Caco-2 (cell line): ENCODE results near the gene SACS. TPM values are rescaled to one million over a fixed set of nuclear protein-coding genes. Genes with fewer than 3 reads are reported as not detected.

ENCODE experiments used
- BruUV-seq: library from RNA; stranded (reverse); fragments of 400-500 nt; replicated peaks from 2 replicates; lab custom pipeline; 2021; lab: Mats Ljungman, UMichigan
- CTCF ChIA-PET: fragments of 300-600 bp; sonication (Branson Sonifier 250); formaldehyde crosslinking; loops from one replicate; lab custom pipeline; 2022; ENCODE audit warnings: antibody characterized with exemption; lab: Charles Lee
- POLR2A ChIA-PET: fragments of 300-600 bp; sonication (Branson Sonifier 250); formaldehyde crosslinking; loops from one replicate; lab custom pipeline; 2022; ENCODE audit warnings: antibody characterized with exemption; lab: Charles Lee
- DNase-seq, 2 experiments: peaks; one replicate each; pipeline versions ENCODE4 v3.0.0 to v3.0.0-alpha.2; 2020 to 2022
- H3K27me3 ChIP-seq: replicated peaks from 2 replicates; pipeline ENCODE4 v1.6.0; 2011; ENCODE audit warnings: low read length; ENCODE audit not compliant: control insufficient read depth, insufficient read depth
- H3K36me3 ChIP-seq: 2 replicates; pipeline ENCODE4 v1.5.1; 2011; ENCODE audit warnings: low read length; ENCODE audit not compliant: control insufficient read depth, insufficient read depth
- H3K4me1 ChIP-seq: fragments of 250-450 bp; sonication (Bioruptor Pico); 2 replicates; pipeline ENCODE4 v1.5.1; 2020; ENCODE audit warnings: mild to moderate bottlenecking
- H3K4me3 ChIP-seq: 2 replicates; pipeline ENCODE4 v1.5.1; 2011; ENCODE audit warnings: low read depth, mild to moderate bottlenecking, control low read depth, low read length
- H3K9me3 ChIP-seq: fragments of 250-450 bp; sonication (Bioruptor Pico); 2 replicates; pipeline ENCODE4 v1.5.1; 2020; ENCODE audit warnings: mild to moderate bottlenecking, moderate library complexity
- H3K27ac Mint-ChIP-seq: one replicate; pipeline ENCODE4 v1.8.0; 2022; ENCODE audit warnings: mixed read lengths; ENCODE audit not compliant: unreplicated experiment
- H3K27me3 Mint-ChIP-seq: one replicate; pipeline ENCODE4 v1.8.0; 2022; ENCODE audit warnings: mixed read lengths; ENCODE audit not compliant: insufficient read depth, unreplicated experiment
- H3K36me3 Mint-ChIP-seq: one replicate; pipeline ENCODE4 v1.8.0; 2022; ENCODE audit warnings: mild to moderate bottlenecking, mixed read lengths; ENCODE audit not compliant: insufficient read depth, unreplicated experiment
- H3K4me1 Mint-ChIP-seq: one replicate; pipeline ENCODE4 v1.8.0; 2022; ENCODE audit warnings: low read depth, mixed read lengths; ENCODE audit not compliant: unreplicated experiment
- H3K4me3 Mint-ChIP-seq: one replicate; pipeline ENCODE4 v1.8.0; 2022; ENCODE audit warnings: mild to moderate bottlenecking, moderate library complexity, mixed read lengths; ENCODE audit not compliant: unreplicated experiment
- H3K9me3 Mint-ChIP-seq: one replicate; pipeline ENCODE4 v1.8.0; 2022; ENCODE audit warnings: mixed read lengths; ENCODE audit not compliant: unreplicated experiment
- intact Hi-C: fragments of 100-400 bp; cut with micrococcal nuclease; formaldehyde crosslinking; loops from one replicate; pipeline ENCODE4 v1.10.0; 2022; ENCODE audit not compliant: unreplicated experiment
- total RNA-seq: library from RNA; stranded (reverse); gene quantifications from 2 replicates; pipeline ENCODE4 v1.2.3, GENCODE V29; 2022
- TF ChIP-seq, protein P1 (sequence below), 2 experiments: fragments of 200-600 bp in 1 of 2; IDR thresholded peaks; 1 replicate in 1 of 2; 2 replicates in 1 of 2; pipeline versions ENCODE4 v1.5.1 to v1.8.0; 2011 to 2022; ENCODE audit warnings: antibody characterized with exemption in 1 of 2, control low read depth in 1 of 2, inconsistent platforms in 1 of 2, low read depth in 1 of 2, low read length in 1 of 2, mild to moderate bottlenecking in 1 of 2, moderate library complexity in 1 of 2; ENCODE audit not compliant: insufficient read depth in 1 of 2, severe bottlenecking in 1 of 2, unreplicated experiment in 1 of 2

Gene SACS
- total RNA-seq, 1 experiment from 2014 or later, result 4.5 TPM

DNA sequence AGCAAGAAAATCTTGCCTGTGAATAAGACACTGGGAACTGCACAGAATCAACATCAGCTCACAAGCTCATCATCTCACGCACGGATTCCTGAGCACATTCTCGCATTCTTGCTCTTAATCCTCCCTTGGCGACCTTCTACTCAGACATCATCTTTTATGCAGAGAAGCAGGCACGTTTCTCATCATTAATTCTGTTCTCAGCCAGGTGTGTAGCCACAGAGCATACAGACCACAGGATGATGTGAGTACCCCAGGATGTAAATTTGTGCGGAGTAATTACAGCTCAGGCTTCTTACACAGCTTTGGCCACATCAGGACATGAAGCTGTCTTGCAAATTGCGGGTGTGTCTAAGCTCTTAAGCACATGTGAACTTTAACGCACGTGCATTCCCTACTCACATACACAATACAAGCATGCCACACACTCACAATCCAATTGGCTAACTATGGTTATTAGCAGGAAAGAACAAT, 36.5 kb upstream of the SACS start:
- no peak overlapping the region for H3K4me3 Mint-ChIP-seq
- H3K9me3 ChIP-seq, result no peaks in the 10 kb centered on the region
- H3K27ac Mint-ChIP-seq, result no peak overlapping the region
- H3K4me1 Mint-ChIP-seq, result peaks cover 22% of the 10 kb centered on the region
- TF ChIP-seq, protein P1, sequence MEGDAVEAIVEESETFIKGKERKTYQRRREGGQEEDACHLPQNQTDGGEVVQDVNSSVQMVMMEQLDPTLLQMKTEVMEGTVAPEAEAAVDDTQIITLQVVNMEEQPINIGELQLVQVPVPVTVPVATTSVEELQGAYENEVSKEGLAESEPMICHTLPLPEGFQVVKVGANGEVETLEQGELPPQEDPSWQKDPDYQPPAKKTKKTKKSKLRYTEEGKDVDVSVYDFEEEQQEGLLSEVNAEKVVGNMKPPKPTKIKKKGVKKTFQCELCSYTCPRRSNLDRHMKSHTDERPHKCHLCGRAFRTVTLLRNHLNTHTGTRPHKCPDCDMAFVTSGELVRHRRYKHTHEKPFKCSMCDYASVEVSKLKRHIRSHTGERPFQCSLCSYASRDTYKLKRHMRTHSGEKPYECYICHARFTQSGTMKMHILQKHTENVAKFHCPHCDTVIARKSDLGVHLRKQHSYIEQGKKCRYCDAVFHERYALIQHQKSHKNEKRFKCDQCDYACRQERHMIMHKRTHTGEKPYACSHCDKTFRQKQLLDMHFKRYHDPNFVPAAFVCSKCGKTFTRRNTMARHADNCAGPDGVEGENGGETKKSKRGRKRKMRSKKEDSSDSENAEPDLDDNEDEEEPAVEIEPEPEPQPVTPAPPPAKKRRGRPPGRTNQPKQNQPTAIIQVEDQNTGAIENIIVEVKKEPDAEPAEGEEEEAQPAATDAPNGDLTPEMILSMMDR (IDR thresholded peaks at IDR 0.05; ENCODE audit: insufficient read depth in 1 of 2, low read depth in 1 of 2, low read length in 1 of 2, severe bottlenecking in 1 of 2, unreplicated experiment in 1 of 2), result no peak
- H3K9me3 Mint-ChIP-seq, result no peaks in the 10 kb centered on the region
- H3K4me3 ChIP-seq, result no peak overlapping the region
- no peak for DNase-seq
- H3K4me1 ChIP-seq, result peaks cover 25% of the 10 kb centered on the region
- CTCF ChIA-PET, result interaction anchor here (0.9 to 1.3 kb wide), 4 partner anchors 98 to 420 kb away, joined by 3 to 6 read pairs (median 4); no protein-coding TSS in a partner anchor
- no peaks in the 10 kb centered on the region for H3K27me3 Mint-ChIP-seq
- BruUV-seq, result no TSS peak
- POLR2A ChIA-PET, result no interaction called here
- no peaks in the 10 kb centered on the region for H3K27me3 ChIP-seq
- H3K36me3 ChIP-seq, result no peaks in the 10 kb centered on the region
- H3K36me3 Mint-ChIP-seq, result peaks cover 9% of the 10 kb centered on the region
- intact Hi-C loops, result no loop called here

- Histone ChIP-seq H3K36me3 (no peaks in the 10 kb centered on the region), H3K4me3 (no peak overlapping the region), H3K4me1 (peaks cover 25% of the 10 kb centered on the region), H3K9me3 (no peaks in the 10 kb centered on the region), H3K27me3 (no peaks in the 10 kb centered on the region)
- Mint-ChIP-seq H3K9me3 (no peaks in the 10 kb centered on the region), H3K4me1 (peaks cover 22% of the 10 kb centered on the region), H3K36me3 (peaks cover 9% of the 10 kb centered on the region), H3K27ac (no peak overlapping the region), H3K4me3 (no peak overlapping the region), H3K27me3 (no peaks in the 10 kb centered on the region)
- ChIA-PET CTCF (interaction anchor here (0.7 kb wide), 1 partner anchor 219 kb away, joined by 3 read pairs; no protein-coding TSS in a partner anchor), POLR2A (no interaction called here)
- intact Hi-C loops, result no loop called here
- no TSS peak for BruUV-seq
- no peak for DNase-seq
- TF ChIP-seq, protein P1 (IDR thresholded peaks at IDR 0.05; ENCODE audit: insufficient read depth in 1 of 2, low read depth in 1 of 2, low read length in 1 of 2, severe bottlenecking in 1 of 2, unreplicated experiment in 1 of 2), result no peak
These were observed 35.3 kb upstream of the SACS start for GRCh38 chr13:23468811-23469210.

DNA sequence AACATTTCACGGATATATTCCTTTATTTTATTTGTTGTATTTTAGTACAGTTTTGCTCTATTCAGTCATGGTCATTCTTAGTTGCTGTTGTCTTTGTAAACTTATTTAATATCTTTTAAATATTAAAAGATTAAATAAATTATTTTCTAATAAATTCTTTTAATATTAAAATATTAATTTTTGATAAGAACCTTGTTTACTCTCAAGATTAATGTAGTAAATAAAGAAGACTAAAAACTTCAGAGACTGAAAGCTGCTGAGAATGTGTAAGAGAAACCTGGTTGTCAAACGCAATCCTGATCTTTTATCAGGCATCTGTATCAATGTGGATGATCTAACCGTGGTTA, 34.4 kb upstream of the SACS start:
- ChIA-PET POLR2A (no interaction called here), CTCF (interaction anchor here (1.1 to 1.4 kb wide), 2 partner anchors 100 to 103 kb away, joined by 4 to 13 read pairs; partner anchors contain the start of gene TNFRSF19)
- Mint-ChIP-seq H3K27me3 (no peaks in the 10 kb centered on the region), H3K36me3 (peaks cover 9% of the 10 kb centered on the region), H3K27ac (no peak overlapping the region), H3K9me3 (no peaks in the 10 kb centered on the region), H3K4me3 (no peak overlapping the region), H3K4me1 (peaks cover 29% of the 10 kb centered on the region)
- TF ChIP-seq, protein P1 (IDR thresholded peaks at IDR 0.05; ENCODE audit: insufficient read depth in 1 of 2, low read depth in 1 of 2, low read length in 1 of 2, severe bottlenecking in 1 of 2, unreplicated experiment in 1 of 2), result no peak
- Histone ChIP-seq H3K9me3 (no peaks in the 10 kb centered on the region), H3K4me1 (peaks cover 25% of the 10 kb centered on the region), H3K4me3 (no peak overlapping the region), H3K27me3 (no peaks in the 10 kb centered on the region), H3K36me3 (no peaks in the 10 kb centered on the region)
- DNase-seq, result no peak
- BruUV-seq, result no TSS peak
- intact Hi-C loops, result loop anchor here (2.0 kb wide), 3 partner anchors 43 to 421 kb away; partner anchors contain the start of genes MIPEP and TNFRSF19
